GM12875 (cell line): ENCODE data around the gene CBARP.

ENCODE experiments used
- H3K4me3 ChIP-seq: one replicate; pipeline ENCODE4 v1.5.1; 2011; ENCODE audit warnings: low read depth, low read length, control low read depth
- CTCF ChIP-seq: IDR thresholded peaks from 2 replicates; pipeline ENCODE4 v1.5.1; 2011; ENCODE audit warnings: low read depth, mild to moderate bottlenecking, control low read depth, inconsistent platforms, low read length, moderate library complexity, borderline replicate concordance; ENCODE audit not compliant: insufficient read depth

The CBARP gene

GRCh38 chr19:1228161-1228957, 9.4 kb downstream of the CBARP start:
- no peak for TF ChIP-seq CTCF
- no peak overlapping the region for H3K4me3 ChIP-seq

GRCh38 chr19:1227304-1228054, 10.3 kb downstream of the CBARP start:
- no peak overlapping the region for H3K4me3 ChIP-seq
- no peak for TF ChIP-seq CTCF

DNA sequence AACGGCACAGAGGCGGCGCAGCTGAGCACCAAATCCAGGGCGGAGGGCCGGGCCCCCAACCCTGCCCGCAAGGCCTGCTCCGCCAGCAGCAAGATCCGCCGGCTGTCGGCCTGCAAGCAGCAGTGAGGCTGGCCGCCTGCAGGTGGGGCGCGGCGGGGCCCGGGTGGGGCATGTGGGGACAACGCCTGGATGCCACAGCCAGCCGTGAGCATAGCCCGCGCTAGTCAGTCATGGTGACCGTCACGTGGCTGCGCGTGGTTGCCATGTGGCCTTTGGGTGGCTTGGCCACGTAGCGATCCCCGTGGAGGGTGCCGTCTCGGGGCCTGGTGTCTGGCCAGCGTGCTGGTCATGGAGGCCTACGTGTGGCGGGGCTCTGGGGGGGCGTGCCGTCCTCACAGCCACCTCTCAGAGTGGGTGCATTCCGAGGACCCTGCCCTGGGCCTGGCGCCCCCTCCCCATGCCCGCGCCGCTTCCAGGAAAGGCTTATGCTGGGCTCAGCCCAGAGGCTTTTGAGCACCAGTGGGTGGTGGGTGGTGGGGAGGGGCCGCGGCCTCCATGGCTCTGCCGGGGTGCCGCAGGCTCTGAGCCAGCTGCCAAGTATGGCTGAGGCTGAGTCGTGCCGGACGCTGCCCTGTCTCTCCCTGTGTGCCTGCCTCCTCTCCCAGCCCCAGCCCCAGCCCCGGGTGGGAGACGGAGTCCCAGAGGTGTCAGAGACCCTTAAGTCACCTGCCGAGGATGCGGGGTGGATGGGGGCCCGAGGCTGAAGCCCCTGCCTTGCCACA, 11.1 kb downstream of the CBARP start:
- no peak for TF ChIP-seq CTCF
- H3K4me3 ChIP-seq, result no peak overlapping the region

- no peak overlapping the region for H3K4me3 ChIP-seq
- TF ChIP-seq CTCF, result no peak
Observed at GRCh38 chr19:1226227-1226518, 11.6 kb downstream of the CBARP start.

DNA sequence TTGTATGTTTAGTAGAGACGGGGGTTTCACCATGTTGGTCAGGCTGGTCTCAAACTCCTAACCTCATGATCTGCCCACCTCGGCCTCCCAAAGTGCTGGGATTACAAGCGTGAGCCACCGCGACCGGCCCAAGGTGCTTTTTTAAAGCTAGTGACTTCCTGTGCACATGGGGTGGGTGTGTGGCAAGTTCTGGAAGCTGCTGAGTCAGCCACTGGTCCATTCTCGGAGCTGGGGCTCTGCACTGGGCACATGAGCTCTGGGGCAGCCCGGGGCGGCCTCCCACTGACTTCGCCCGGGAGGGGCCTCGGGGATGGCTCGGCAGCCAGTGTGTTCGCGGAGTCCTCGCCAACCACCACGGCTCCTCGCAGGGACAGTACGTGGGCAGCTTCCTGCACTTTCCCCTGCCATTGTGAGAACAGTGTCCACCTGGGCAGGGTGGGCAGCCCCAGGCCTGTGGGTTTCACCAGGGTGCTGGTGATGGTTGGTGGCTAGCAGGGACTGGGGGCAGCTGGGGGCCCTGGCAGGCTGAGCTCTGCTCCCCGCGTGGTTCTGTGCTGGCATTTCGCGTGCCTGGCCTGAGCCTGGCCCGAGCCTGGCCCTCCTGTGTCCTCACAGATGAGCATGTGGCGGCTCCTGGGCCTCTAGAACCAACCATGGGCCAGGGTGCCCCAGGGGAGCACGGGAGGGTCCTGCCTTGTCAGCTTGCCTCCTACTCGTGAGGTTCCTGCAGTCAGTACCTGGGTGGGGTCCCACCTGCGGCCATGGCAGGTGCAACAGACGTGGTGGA, 12.2 kb downstream of the CBARP start:
- no peak overlapping the region for H3K4me3 ChIP-seq
- TF ChIP-seq CTCF, result no peak

DNA sequence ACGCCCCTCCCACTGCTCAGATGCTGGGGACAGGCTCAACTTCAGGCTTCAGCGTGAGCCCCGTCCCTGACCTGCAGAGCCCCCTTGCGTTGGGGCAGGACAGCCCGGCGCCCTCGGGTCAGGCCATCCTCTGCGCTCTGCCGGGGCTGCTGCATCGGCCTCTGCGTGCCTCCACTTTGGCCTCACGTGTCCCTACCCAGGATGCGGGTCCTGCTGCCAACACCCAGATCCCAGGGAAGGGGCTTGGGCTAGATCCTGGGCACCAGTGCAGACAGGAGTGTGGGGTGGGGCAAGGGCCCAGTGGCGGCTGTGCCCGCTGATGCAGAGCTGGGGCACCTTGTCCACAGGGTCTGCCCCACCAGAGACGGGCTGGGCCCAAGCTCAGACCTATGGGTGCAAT, 13.0 kb downstream of the CBARP start:
- no peak overlapping the region for H3K4me3 ChIP-seq
- no peak for TF ChIP-seq CTCF
